ENCODE measurements around the gene RAB34.
A peak's percentile ranks its signal among the peaks of the same experiment; 100 is the strongest.

The RAB34 gene

GRCh38 chr17:28735242-28735722 lies 17.6 kb upstream of the RAB34 start:
- no peak for FAIRE-seq

GRCh38 chr17:28734712-28735241 lies 17.1 kb upstream of the RAB34 start:
- TF ChIP-seq POLR2AphosphoS5 (IDR thresholded peaks at IDR 0.05; ENCODE audit: low read depth, low read length): no peak
- no peak for TF ChIP-seq TAF1 (IDR thresholded peaks at IDR 0.05; ENCODE audit: borderline replicate concordance, low read depth, low read length)
- no peak for TF ChIP-seq POLR2A (IDR thresholded peaks at IDR 0.05; ENCODE audit: low read depth, low read length)
- DNase-seq (ENCODE audit: insufficient read length) (no peak), FAIRE-seq (no peak)

More at GRCh38 chr17:28735242-28735722, 17.6 kb upstream of the RAB34 start:
- no peak for TF ChIP-seq POLR2A (IDR thresholded peaks at IDR 0.05; ENCODE audit: low read depth, low read length)
- no peak for DNase-seq (ENCODE audit: insufficient read length)

- FAIRE-seq (no peak), DNase-seq (ENCODE audit: insufficient read length) (no peak)
- TF ChIP-seq POLR2A (IDR thresholded peaks at IDR 0.05; ENCODE audit: low read depth, low read length) (no peak), TAF1 (IDR thresholded peaks at IDR 0.05; ENCODE audit: borderline replicate concordance, low read depth, low read length) (no peak)
These were observed 15.7 kb upstream of the RAB34 start for GRCh38 chr17:28733346-28733745.

- FAIRE-seq (no peak), DNase-seq (ENCODE audit: insufficient read length) (no peak)
- no peak for TF ChIP-seq POLR2AphosphoS5 (IDR thresholded peaks at IDR 0.05; ENCODE audit: low read depth, low read length)
- no peak for TF ChIP-seq POLR2A (IDR thresholded peaks at IDR 0.05; ENCODE audit: low read depth, low read length)
- no peak for TF ChIP-seq TAF1 (IDR thresholded peaks at IDR 0.05; ENCODE audit: borderline replicate concordance, low read depth, low read length)
These were observed 12.3 kb upstream of the RAB34 start for GRCh38 chr17:28729950-28730330.

- DNase-seq (ENCODE audit: insufficient read length) (peak; percentile 80), FAIRE-seq (peak; percentile 95)
- peak; percentile 8; the same call in 1 of the 2 replicates for TF ChIP-seq POLR2AphosphoS5 (IDR thresholded peaks at IDR 0.05; ENCODE audit: low read depth, low read length)
- TF ChIP-seq POLR2A (IDR thresholded peaks at IDR 0.05; ENCODE audit: low read depth, low read length): peak; percentile 62; the same call in 1 of the 2 replicates
- peak; percentile 41; the same call in 1 of the 2 replicates for TF ChIP-seq TAF1 (IDR thresholded peaks at IDR 0.05; ENCODE audit: borderline replicate concordance, low read depth, low read length)
These were observed 10.9 kb upstream of the RAB34 start, which contains the start of gene NEK8 for GRCh38 chr17:28728364-28729200. Gene NEK8 (plus strand): TSS chr17:28728788. CDS start chr17:28728814, 26 bp downstream.

GRCh38 chr17:28726627-28727491 lies 9.2 kb upstream of the RAB34 start:
- FAIRE-seq (peak; percentile 85), DNase-seq (ENCODE audit: insufficient read length) (peak; percentile 80)
- TF ChIP-seq TAF1 (IDR thresholded peaks at IDR 0.05; ENCODE audit: borderline replicate concordance, low read depth, low read length) (no peak), POLR2A (IDR thresholded peaks at IDR 0.05; ENCODE audit: low read depth, low read length) (no peak; the same call in 1 of the 2 replicates), POLR2AphosphoS5 (IDR thresholded peaks at IDR 0.05; ENCODE audit: low read depth, low read length) (no peak)

- FAIRE-seq (no peak), DNase-seq (ENCODE audit: insufficient read length) (peak; percentile 75)
- TF ChIP-seq POLR2A (IDR thresholded peaks at IDR 0.05; ENCODE audit: low read depth, low read length): no peak
- no peak for TF ChIP-seq POLR2AphosphoS5 (IDR thresholded peaks at IDR 0.05; ENCODE audit: low read depth, low read length)
- no peak for TF ChIP-seq TAF1 (IDR thresholded peaks at IDR 0.05; ENCODE audit: borderline replicate concordance, low read depth, low read length)
These were observed 8.6 kb upstream of the RAB34 start, which contains the start of gene TLCD1 for GRCh38 chr17:28726226-28726626. Gene TLCD1 (minus strand): TSS chr17:28726233. CDS start chr17:28726097, 136 bp downstream.

- peak; percentile 36 for FAIRE-seq
- DNase-seq (ENCODE audit: insufficient read length): no peak
These were observed 8.1 kb upstream of the RAB34 start for GRCh38 chr17:28725660-28726225.

GRCh38 chr17:28725166-28725659 lies 7.5 kb upstream of the RAB34 start:
- DNase-seq (ENCODE audit: insufficient read length): no peak
- TF ChIP-seq POLR2AphosphoS5 (IDR thresholded peaks at IDR 0.05; ENCODE audit: low read depth, low read length) (peak; percentile 95), POLR2A (IDR thresholded peaks at IDR 0.05; ENCODE audit: low read depth, low read length) (peak; percentile 86), TAF1 (IDR thresholded peaks at IDR 0.05; ENCODE audit: borderline replicate concordance, low read depth, low read length) (no peak)
- FAIRE-seq: peak; percentile 81

More at GRCh38 chr17:28725660-28726225, 8.1 kb upstream of the RAB34 start:
- TF ChIP-seq POLR2A (IDR thresholded peaks at IDR 0.05; ENCODE audit: low read depth, low read length) (peak; percentile 1; the same call in 1 of the 2 replicates), POLR2AphosphoS5 (IDR thresholded peaks at IDR 0.05; ENCODE audit: low read depth, low read length) (peak; percentile 4), TAF1 (IDR thresholded peaks at IDR 0.05; ENCODE audit: borderline replicate concordance, low read depth, low read length) (no peak; the same call in 1 of the 2 replicates)

- TF ChIP-seq TAF1 (IDR thresholded peaks at IDR 0.05; ENCODE audit: borderline replicate concordance, low read depth, low read length) (no peak), POLR2AphosphoS5 (IDR thresholded peaks at IDR 0.05; ENCODE audit: low read depth, low read length) (no peak), POLR2A (IDR thresholded peaks at IDR 0.05; ENCODE audit: low read depth, low read length) (no peak)
- DNase-seq (ENCODE audit: insufficient read length) (no peak), FAIRE-seq (no peak)
These were observed 7.0 kb upstream of the RAB34 start for GRCh38 chr17:28724500-28725165.
